COLO668 (cell line): Measurements from ENCODE around the gene OBP2A.

Experiments used
- DNase-seq: peaks from one replicate; lab custom pipeline; 2025; ENCODE audit not compliant: unreplicated experiment; lab: John Stamatoyannopoulos, UW

The OBP2A gene

GRCh38 chr9:135551456-135551855, 5.5 kb downstream of the OBP2A start:
- DNase-seq: no peak

GRCh38 chr9:135552021-135552697, 6.2 kb downstream of the OBP2A start:
- no peak for DNase-seq

- DNase-seq: no peak
Measured at GRCh38 chr9:135552698-135553171, 6.8 kb downstream of the OBP2A start.

GRCh38 chr9:135554718-135555117, 8.8 kb downstream of the OBP2A start:
- no peak for DNase-seq

- peak; percentile 27 for DNase-seq
Measured at GRCh38 chr9:135555203-135555602, 9.3 kb downstream of the OBP2A start.

- DNase-seq: no peak
Measured at GRCh38 chr9:135555910-135556309, 10.0 kb downstream of the OBP2A start.

- no peak for DNase-seq
Measured at GRCh38 chr9:135559606-135560005, 13.7 kb downstream of the OBP2A start.

- DNase-seq: no peak
Measured at GRCh38 chr9:135561391-135562234, 15.7 kb downstream of the OBP2A start, which contains the start of gene PAEP. Gene PAEP (plus strand): TSS chr9:135561756.

GRCh38 chr9:135562235-135562745, 16.4 kb downstream of the OBP2A start:
- DNase-seq: no peak

GRCh38 chr9:135563039-135563476, 17.1 kb downstream of the OBP2A start:
- no peak for DNase-seq

GRCh38 chr9:135563858-135564257, 17.9 kb downstream of the OBP2A start:
- DNase-seq: no peak

GRCh38 chr9:135565141-135565628, 19.3 kb downstream of the OBP2A start:
- no peak for DNase-seq

- DNase-seq: no peak
Measured at GRCh38 chr9:135565636-135566035, 19.7 kb downstream of the OBP2A start.

GRCh38 chr9:135566552-135566951, 20.6 kb downstream of the OBP2A start:
- DNase-seq: no peak

GRCh38 chr9:135567311-135567710, 21.4 kb downstream of the OBP2A start:
- no peak for DNase-seq

GRCh38 chr9:135568026-135568425, 22.1 kb downstream of the OBP2A start:
- no peak for DNase-seq

GRCh38 chr9:135570456-135570855, 24.5 kb downstream of the OBP2A start:
- no peak for DNase-seq

- no peak for DNase-seq
Measured at GRCh38 chr9:135572233-135572632, 26.3 kb downstream of the OBP2A start.

- no peak for DNase-seq
Measured at GRCh38 chr9:135573124-135573523, 27.2 kb downstream of the OBP2A start.

GRCh38 chr9:135574331-135574730, 28.4 kb downstream of the OBP2A start:
- no peak for DNase-seq

GRCh38 chr9:135574943-135575342, 29.0 kb downstream of the OBP2A start:
- DNase-seq: no peak
